ENCODE results near the gene MED23.

Gene MED23

DNA sequence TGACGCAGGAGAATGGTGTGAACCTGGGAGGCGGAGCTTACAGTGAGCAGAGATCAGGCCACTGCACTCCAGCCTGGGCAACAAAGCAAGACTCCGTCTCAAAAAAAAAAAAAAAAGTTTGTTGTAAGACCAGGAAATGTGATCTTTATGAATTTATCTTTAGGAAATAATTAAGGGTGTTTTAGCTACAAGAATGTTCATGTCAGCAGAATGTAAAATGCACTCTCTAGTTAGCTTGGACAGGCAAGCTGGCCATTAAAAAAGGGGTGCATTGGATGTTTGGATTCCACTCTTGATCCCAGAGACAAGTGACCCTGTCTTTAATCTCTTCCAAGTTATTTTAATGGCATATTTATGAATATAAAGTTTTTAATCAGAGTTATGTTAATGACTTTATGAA lies 28.6 kb upstream of the MED23 start:
- TF ChIP-seq, protein P1, sequence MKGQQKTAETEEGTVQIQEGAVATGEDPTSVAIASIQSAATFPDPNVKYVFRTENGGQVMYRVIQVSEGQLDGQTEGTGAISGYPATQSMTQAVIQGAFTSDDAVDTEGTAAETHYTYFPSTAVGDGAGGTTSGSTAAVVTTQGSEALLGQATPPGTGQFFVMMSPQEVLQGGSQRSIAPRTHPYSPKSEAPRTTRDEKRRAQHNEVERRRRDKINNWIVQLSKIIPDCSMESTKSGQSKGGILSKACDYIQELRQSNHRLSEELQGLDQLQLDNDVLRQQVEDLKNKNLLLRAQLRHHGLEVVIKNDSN (IDR thresholded peaks at IDR 0.05), result no peak
- TF ChIP-seq EGR1 (IDR thresholded peaks at IDR 0.05) (no peak), ZBTB7A (IDR thresholded peaks at IDR 0.05; ENCODE audit: low read depth) (no peak), TCF12 (IDR thresholded peaks at IDR 0.05; ENCODE audit: low read depth) (no peak), TAF1 (IDR thresholded peaks at IDR 0.05; ENCODE audit: low read depth) (no peak), FOXM1 (IDR thresholded peaks at IDR 0.05; ENCODE audit: borderline replicate concordance, low read depth) (no peak), CREB1 (IDR thresholded peaks at IDR 0.05; ENCODE audit: low read depth) (no peak)
- TF ChIP-seq, protein P2, sequence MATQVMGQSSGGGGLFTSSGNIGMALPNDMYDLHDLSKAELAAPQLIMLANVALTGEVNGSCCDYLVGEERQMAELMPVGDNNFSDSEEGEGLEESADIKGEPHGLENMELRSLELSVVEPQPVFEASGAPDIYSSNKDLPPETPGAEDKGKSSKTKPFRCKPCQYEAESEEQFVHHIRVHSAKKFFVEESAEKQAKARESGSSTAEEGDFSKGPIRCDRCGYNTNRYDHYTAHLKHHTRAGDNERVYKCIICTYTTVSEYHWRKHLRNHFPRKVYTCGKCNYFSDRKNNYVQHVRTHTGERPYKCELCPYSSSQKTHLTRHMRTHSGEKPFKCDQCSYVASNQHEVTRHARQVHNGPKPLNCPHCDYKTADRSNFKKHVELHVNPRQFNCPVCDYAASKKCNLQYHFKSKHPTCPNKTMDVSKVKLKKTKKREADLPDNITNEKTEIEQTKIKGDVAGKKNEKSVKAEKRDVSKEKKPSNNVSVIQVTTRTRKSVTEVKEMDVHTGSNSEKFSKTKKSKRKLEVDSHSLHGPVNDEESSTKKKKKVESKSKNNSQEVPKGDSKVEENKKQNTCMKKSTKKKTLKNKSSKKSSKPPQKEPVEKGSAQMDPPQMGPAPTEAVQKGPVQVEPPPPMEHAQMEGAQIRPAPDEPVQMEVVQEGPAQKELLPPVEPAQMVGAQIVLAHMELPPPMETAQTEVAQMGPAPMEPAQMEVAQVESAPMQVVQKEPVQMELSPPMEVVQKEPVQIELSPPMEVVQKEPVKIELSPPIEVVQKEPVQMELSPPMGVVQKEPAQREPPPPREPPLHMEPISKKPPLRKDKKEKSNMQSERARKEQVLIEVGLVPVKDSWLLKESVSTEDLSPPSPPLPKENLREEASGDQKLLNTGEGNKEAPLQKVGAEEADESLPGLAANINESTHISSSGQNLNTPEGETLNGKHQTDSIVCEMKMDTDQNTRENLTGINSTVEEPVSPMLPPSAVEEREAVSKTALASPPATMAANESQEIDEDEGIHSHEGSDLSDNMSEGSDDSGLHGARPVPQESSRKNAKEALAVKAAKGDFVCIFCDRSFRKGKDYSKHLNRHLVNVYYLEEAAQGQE (IDR thresholded peaks at IDR 0.05; ENCODE audit: low read depth), result no peak

DNA sequence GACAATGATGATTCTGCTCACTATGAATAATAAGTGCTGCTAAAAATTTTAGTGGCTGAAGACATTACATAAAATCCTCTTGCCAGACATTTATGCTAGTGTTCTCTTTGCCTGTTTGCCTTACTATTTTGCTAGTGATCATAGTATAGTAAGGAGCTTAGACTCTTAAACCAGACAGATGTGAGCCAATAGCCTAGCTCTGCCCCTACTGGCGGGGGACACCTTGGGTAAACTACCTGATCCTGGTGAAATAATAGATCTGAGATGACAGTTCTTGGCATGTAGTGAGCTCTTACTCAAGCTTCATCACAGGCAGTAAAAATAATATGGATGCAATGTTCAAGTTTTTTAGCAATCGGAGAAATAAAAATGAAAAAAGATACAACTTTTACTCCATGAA lies 27.9 kb upstream of the MED23 start:
- TF ChIP-seq CREB1 (IDR thresholded peaks at IDR 0.05; ENCODE audit: low read depth), result no peak
- TF ChIP-seq, protein P3, sequence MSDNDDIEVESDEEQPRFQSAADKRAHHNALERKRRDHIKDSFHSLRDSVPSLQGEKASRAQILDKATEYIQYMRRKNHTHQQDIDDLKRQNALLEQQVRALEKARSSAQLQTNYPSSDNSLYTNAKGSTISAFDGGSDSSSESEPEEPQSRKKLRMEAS (IDR thresholded peaks at IDR 0.05), result no peak
- TF ChIP-seq TEAD4 (IDR thresholded peaks at IDR 0.05), result no peak
- no peak for TF ChIP-seq RAD21 (IDR thresholded peaks at IDR 0.05; ENCODE audit: low read depth)
- TF ChIP-seq FOXM1 (IDR thresholded peaks at IDR 0.05; ENCODE audit: borderline replicate concordance, low read depth), result no peak
- TF ChIP-seq, protein P1 (IDR thresholded peaks at IDR 0.05), result no peak
- no peak for TF ChIP-seq EGR1 (IDR thresholded peaks at IDR 0.05)
- TF ChIP-seq YY1 (IDR thresholded peaks at IDR 0.05; ENCODE audit: low read depth), result no peak
- TF ChIP-seq CEBPB (IDR thresholded peaks at IDR 0.05), result no peak
- no peak for TF ChIP-seq TCF12 (IDR thresholded peaks at IDR 0.05; ENCODE audit: low read depth)
- no peak for TF ChIP-seq TAF1 (IDR thresholded peaks at IDR 0.05; ENCODE audit: low read depth)
- no peak for TF ChIP-seq EP300 (IDR thresholded peaks at IDR 0.05; ENCODE audit: borderline replicate concordance)

DNA sequence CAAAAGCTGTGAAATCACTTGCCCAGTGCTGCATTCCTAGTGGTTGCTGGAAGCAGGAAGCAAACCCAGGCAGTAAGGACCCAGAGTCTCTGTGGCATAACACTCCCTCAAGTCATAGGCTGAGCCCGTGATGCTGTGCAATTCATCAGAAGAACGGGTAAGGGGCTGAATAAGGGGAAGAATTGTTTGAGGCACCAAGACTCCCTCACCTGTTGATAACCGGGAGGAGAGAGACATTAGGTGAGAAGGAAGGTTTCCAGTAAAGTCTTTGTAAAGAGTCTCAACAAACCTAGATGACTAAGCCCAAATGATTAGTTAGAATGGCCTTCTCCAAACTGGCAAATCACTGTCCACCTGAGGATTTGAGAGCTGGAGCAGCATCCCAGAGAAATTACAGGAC lies 27.3 kb upstream of the MED23 start:
- TF ChIP-seq YY1 (IDR thresholded peaks at IDR 0.05; ENCODE audit: low read depth), result no peak
- TF ChIP-seq RAD21 (IDR thresholded peaks at IDR 0.05; ENCODE audit: low read depth), result no peak
- TF ChIP-seq CEBPB (IDR thresholded peaks at IDR 0.05), result no peak
- TF ChIP-seq, protein P1 (IDR thresholded peaks at IDR 0.05), result no peak
- no peak for TF ChIP-seq EGR1 (IDR thresholded peaks at IDR 0.05)
- no peak for TF ChIP-seq CREB1 (IDR thresholded peaks at IDR 0.05; ENCODE audit: low read depth)
- TF ChIP-seq, protein P2 (IDR thresholded peaks at IDR 0.05; ENCODE audit: low read depth), result no peak
- no peak for TF ChIP-seq NFIC (IDR thresholded peaks at IDR 0.05)

DNA sequence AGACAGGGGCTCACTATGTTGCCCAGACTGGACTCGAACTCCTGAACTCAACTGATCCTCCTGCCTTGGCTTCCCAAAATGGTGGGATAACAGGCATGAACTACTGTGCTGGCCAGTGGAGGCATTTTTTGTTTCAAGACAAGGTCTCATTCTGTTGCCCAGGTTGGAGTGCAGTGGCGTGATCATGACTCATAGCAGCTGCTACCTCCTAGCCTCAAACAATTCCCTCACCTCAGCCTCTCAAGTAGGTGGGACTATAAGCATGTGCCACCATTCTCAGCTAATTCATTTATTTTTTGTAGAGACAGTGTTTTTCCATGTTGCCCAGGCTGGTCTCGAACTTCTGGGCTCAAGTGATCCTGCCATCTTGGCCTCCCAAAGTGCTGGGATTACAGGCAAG lies 26.3 kb upstream of the MED23 start:
- TF ChIP-seq CEBPB (IDR thresholded peaks at IDR 0.05), result no peak
- no peak for TF ChIP-seq TCF12 (IDR thresholded peaks at IDR 0.05; ENCODE audit: low read depth)
- TF ChIP-seq NFIC (IDR thresholded peaks at IDR 0.05), result no peak
- TF ChIP-seq TAF1 (IDR thresholded peaks at IDR 0.05; ENCODE audit: low read depth), result no peak
- no peak for TF ChIP-seq CREB1 (IDR thresholded peaks at IDR 0.05; ENCODE audit: low read depth)
- TF ChIP-seq, protein P2 (IDR thresholded peaks at IDR 0.05; ENCODE audit: low read depth), result no peak
- no peak for TF ChIP-seq EGR1 (IDR thresholded peaks at IDR 0.05)
- TF ChIP-seq, protein P3 (IDR thresholded peaks at IDR 0.05), result no peak
- no peak for TF ChIP-seq TEAD4 (IDR thresholded peaks at IDR 0.05)
- TF ChIP-seq, protein P1 (IDR thresholded peaks at IDR 0.05), result no peak
- TF ChIP-seq FOXM1 (IDR thresholded peaks at IDR 0.05; ENCODE audit: borderline replicate concordance, low read depth), result no peak
- no peak for TF ChIP-seq RAD21 (IDR thresholded peaks at IDR 0.05; ENCODE audit: low read depth)
- no peak for TF ChIP-seq EP300 (IDR thresholded peaks at IDR 0.05; ENCODE audit: borderline replicate concordance)
